Calu3 (cell line): ENCODE measurements around the gene OR2V2. TPM values are rescaled to one million over a fixed set of nuclear protein-coding genes. Genes with fewer than 3 reads are reported as not detected.

Experiments used
- BruUV-seq: library from RNA; stranded (reverse); fragments of 400-500 nt; replicated peaks from 2 replicates; lab custom pipeline; 2021; lab: Mats Ljungman, UMichigan
- CTCF ChIA-PET: fragments of 300-600 bp; sonication (Branson Sonifier 250); formaldehyde crosslinking; loops from one replicate; lab custom pipeline; 2022; ENCODE audit warnings: antibody characterized with exemption; lab: Charles Lee
- DNase-seq: peaks from one replicate; pipeline ENCODE4 v3.0.0; 2022
- H3K27ac Mint-ChIP-seq: one replicate; pipeline ENCODE4 v1.8.0; 2022; ENCODE audit warnings: mixed read lengths; ENCODE audit not compliant: unreplicated experiment
- H3K27me3 Mint-ChIP-seq: one replicate; pipeline ENCODE4 v1.8.0; 2022; ENCODE audit warnings: mixed read lengths; ENCODE audit not compliant: unreplicated experiment
- H3K36me3 Mint-ChIP-seq: one replicate; pipeline ENCODE4 v1.8.0; 2022; ENCODE audit warnings: mild to moderate bottlenecking, moderate library complexity, mixed read lengths; ENCODE audit not compliant: insufficient read depth, unreplicated experiment
- H3K4me1 Mint-ChIP-seq: one replicate; pipeline ENCODE4 v1.8.0; 2022; ENCODE audit warnings: mild to moderate bottlenecking, low read depth, mixed read lengths; ENCODE audit not compliant: unreplicated experiment
- H3K4me3 Mint-ChIP-seq: one replicate; pipeline ENCODE4 v1.8.0; 2022; ENCODE audit warnings: mild to moderate bottlenecking, low read depth, moderate library complexity, mixed read lengths; ENCODE audit not compliant: unreplicated experiment
- H3K9me3 Mint-ChIP-seq: one replicate; pipeline ENCODE4 v1.8.0; 2022; ENCODE audit warnings: low read depth, mixed read lengths; ENCODE audit not compliant: unreplicated experiment
- CTCF ChIP-seq: fragments of 200-600 bp; IDR thresholded peaks from one replicate; pipeline ENCODE4 v1.8.0; 2022; ENCODE audit warnings: antibody characterized with exemption; ENCODE audit not compliant: unreplicated experiment
- intact Hi-C: fragments of 100-400 bp; cut with micrococcal nuclease; formaldehyde crosslinking; loops from one replicate; pipeline ENCODE4 v1.10.0; 2022; ENCODE audit not compliant: unreplicated experiment
- total RNA-seq: library from RNA; stranded (reverse); gene quantifications from 2 replicates; pipeline ENCODE4 v1.2.3, GENCODE V29; 2022

OR2V2 gene
- total RNA-seq, 1 experiment from 2014 or later: not detected

- Mint-ChIP-seq H3K27ac (no peak overlapping the region), H3K9me3 (peaks cover 3% of the 10 kb centered on the region), H3K36me3 (no peaks in the 10 kb centered on the region), H3K4me3 (no peak overlapping the region), H3K4me1 (peaks cover 14% of the 10 kb centered on the region), H3K27me3 (peaks cover 64% of the 10 kb centered on the region)
- no TSS peak for BruUV-seq
- no peak for TF ChIP-seq CTCF
- CTCF ChIA-PET: no interaction called here
- DNase-seq: no peak
- intact Hi-C loops: no loop called here
Observed at GRCh38 chr5:181152406-181152805, 5.0 kb downstream of the OR2V2 start.

- no peaks in the 10 kb centered on the region for H3K36me3 Mint-ChIP-seq
- CTCF ChIA-PET: interaction anchor here (0.7 kb wide), 1 partner anchor 71 kb away, joined by 3 read pairs; no protein-coding TSS in a partner anchor
- H3K4me3 Mint-ChIP-seq: no peak overlapping the region
- intact Hi-C loops: no loop called here
- BruUV-seq: no TSS peak
- no peak overlapping the region for H3K27ac Mint-ChIP-seq
- H3K27me3 Mint-ChIP-seq: peaks cover 60% of the 10 kb centered on the region
- TF ChIP-seq CTCF: no peak
- H3K9me3 Mint-ChIP-seq: peaks cover 3% of the 10 kb centered on the region
- DNase-seq: no peak
- peaks cover 14% of the 10 kb centered on the region for H3K4me1 Mint-ChIP-seq
Observed at GRCh38 chr5:181153814-181154213, 6.4 kb downstream of the OR2V2 start.

- H3K4me1 Mint-ChIP-seq: peaks cover 23% of the 10 kb centered on the region
- H3K4me3 Mint-ChIP-seq: no peak overlapping the region
- no TSS peak for BruUV-seq
- intact Hi-C loops: loop anchor here (5.0 kb wide), 2 partner anchors 289 to 374 kb away; no protein-coding TSS in a partner anchor
- no peak overlapping the region for H3K27ac Mint-ChIP-seq
- peaks cover 6% of the 10 kb centered on the region for H3K36me3 Mint-ChIP-seq
- H3K27me3 Mint-ChIP-seq: peaks cover 32% of the 10 kb centered on the region
- CTCF ChIA-PET: no interaction called here
- H3K9me3 Mint-ChIP-seq: peaks cover 3% of the 10 kb centered on the region
- DNase-seq: no peak
- no peak for TF ChIP-seq CTCF
Observed at GRCh38 chr5:181156758-181157157, 9.4 kb downstream of the OR2V2 start.

- BruUV-seq: no TSS peak
- TF ChIP-seq CTCF: no peak
- Mint-ChIP-seq H3K27me3 (peaks cover 32% of the 10 kb centered on the region), H3K4me1 (peaks cover 14% of the 10 kb centered on the region), H3K4me3 (no peak overlapping the region), H3K36me3 (peaks cover 6% of the 10 kb centered on the region), H3K9me3 (no peaks in the 10 kb centered on the region), H3K27ac (no peak overlapping the region)
- CTCF ChIA-PET: no interaction called here
- no peak for DNase-seq
- intact Hi-C loops: loop anchor here (2.0 to 5.0 kb wide), 3 partner anchors 114 to 377 kb away; no protein-coding TSS in a partner anchor
Observed at GRCh38 chr5:181158869-181159268, 11.5 kb downstream of the OR2V2 start.
